ENCODE data around the gene ZNF516. TPM values are rescaled to one million over a fixed set of nuclear protein-coding genes. Genes with fewer than 3 reads are reported as not detected.

The ZNF516 gene
- total and polyA plus RNA-seq, 7 donors = 2.1 to 29.9 (median 24.3) TPM

GRCh38 chr18:76453932-76454331, 41.1 kb downstream of the ZNF516 start:
- Histone ChIP-seq H3K4me3 (no peak overlapping the region), H3K4me1 (peaks cover 0 to 84% (median 58%) of the 10 kb centered on the region in 4 donors), H3K27me3 (no peaks in the 10 kb centered on the region), H3K36me3 (no peaks in the 10 kb centered on the region), H3K9me3 (no peaks in the 10 kb centered on the region), H3K27ac (peak overlapping the region in 3 of 4 donors; percentile 56 to 89 (median 88))
- no peak for TF ChIP-seq EP300 (IDR thresholded peaks at IDR 0.05)
- TF ChIP-seq CTCF (IDR thresholded peaks at IDR 0.05) = no peak
- TF ChIP-seq POLR2A (IDR thresholded peaks at IDR 0.05) = no peak
- DNase-seq = no peak
- intact Hi-C loops (cut with DNase I) = loop anchor here (2.0 kb wide), 1 partner anchor 39 kb away; no protein-coding TSS in a partner anchor
- 23 to 75% methylated on average over 5 of the region's 5 CpGs for WGBS, 2 donors

GRCh38 chr18:76453057-76453561, 41.9 kb downstream of the ZNF516 start:
- TF ChIP-seq CTCF (IDR thresholded peaks at IDR 0.05) (no peak), POLR2AphosphoS5 (IDR thresholded peaks at IDR 0.05) (no peak), EP300 (IDR thresholded peaks at IDR 0.05) (no peak), POLR2A (IDR thresholded peaks at IDR 0.05) (no peak)
- no peaks in the 10 kb centered on the region for H3K27me3 ChIP-seq
- no peak overlapping the region for H3K4me3 ChIP-seq
- no peaks in the 10 kb centered on the region for H3K36me3 ChIP-seq
- intact Hi-C loops (cut with DNase I) = loop anchor here (2.0 kb wide), 1 partner anchor 40 kb away; no protein-coding TSS in a partner anchor
- peaks cover 0 to 85% (median 65%) of the 10 kb centered on the region in 4 donors for H3K4me1 ChIP-seq
- DNase-seq = no peak
- H3K27ac ChIP-seq = peak overlapping the region; percentile 79 to 89 (median 86)
- 86 to 92% methylated on average over 7 of the region's 7 CpGs for WGBS, 2 donors
- H3K9me3 ChIP-seq = no peaks in the 10 kb centered on the region

- intact Hi-C loops (cut with DNase I) = loop anchor here (2.0 kb wide), 1 partner anchor 40 kb away; no protein-coding TSS in a partner anchor
- peak; percentile 61 for DNase-seq
- Histone ChIP-seq H3K27me3 (no peaks in the 10 kb centered on the region), H3K4me1 (peaks cover 0 to 92% (median 66%) of the 10 kb centered on the region in 4 donors), H3K9me3 (no peaks in the 10 kb centered on the region), H3K36me3 (no peaks in the 10 kb centered on the region), H3K27ac (peak overlapping the region; percentile 79 to 89 (median 86)), H3K4me3 (peak overlapping the region in 2 of 4 donors; percentile 61 to 64)
- TF ChIP-seq CTCF (IDR thresholded peaks at IDR 0.05) = no peak
- TF ChIP-seq POLR2AphosphoS5 (IDR thresholded peaks at IDR 0.05) = peak in 1 of 4 donors; percentile 20
- WGBS, 2 donors = 75 to 76% methylated on average over 8 of the region's 8 CpGs
These were observed 42.7 kb downstream of the ZNF516 start for GRCh38 chr18:76452357-76452756.

GRCh38 chr18:76451396-76452331, 43.4 kb downstream of the ZNF516 start:
- peak overlapping the region; percentile 79 to 89 (median 86) for H3K27ac ChIP-seq
- peaks cover 0 to 92% (median 68%) of the 10 kb centered on the region in 4 donors for H3K4me1 ChIP-seq
- WGBS, 2 donors = 35 to 39% methylated on average over 28 of the region's 28 CpGs
- TF ChIP-seq CTCF (IDR thresholded peaks at IDR 0.05) (peak in 1 of 4 experiments; percentile 11), POLR2A (IDR thresholded peaks at IDR 0.05) (no peak)
- H3K36me3 ChIP-seq = no peaks in the 10 kb centered on the region
- no peaks in the 10 kb centered on the region for H3K9me3 ChIP-seq
- peak overlapping the region; percentile 40 to 64 (median 59) for H3K4me3 ChIP-seq
- H3K27me3 ChIP-seq = no peaks in the 10 kb centered on the region
- intact Hi-C loops (cut with DNase I) = loop anchor here (2.0 kb wide), 1 partner anchor 41 kb away; no protein-coding TSS in a partner anchor
- DNase-seq = peak; percentile 63

All from sigmoid colon (tissue), 7 donors.